Cardiac fibroblast (primary cell): ENCODE data around the gene CERS5.

ENCODE experiments used
- DNase-seq, 2 donors: peaks; one replicate each; pipeline versions ENCODE4 v3.0.0 to v3.0.0-alpha.2; 2010; ENCODE audit warnings: low read depth in 2 of 2
- H3K4me3 ChIP-seq, 2 donors: replicated peaks in 1 of 2; 1 replicate in 1 of 2; 2 replicates in 1 of 2; pipeline ENCODE4 v1.5.1; 2011; ENCODE audit warnings: low read depth in 2 of 2, low read length in 2 of 2, mild to moderate bottlenecking in 2 of 2, moderate library complexity in 1 of 2
- TF ChIP-seq, protein P1 (sequence below): IDR thresholded peaks from one replicate; pipeline ENCODE4 v1.5.1; 2011; ENCODE audit warnings: low read depth, mild to moderate bottlenecking, low read length, inconsistent platforms

Gene CERS5

DNA sequence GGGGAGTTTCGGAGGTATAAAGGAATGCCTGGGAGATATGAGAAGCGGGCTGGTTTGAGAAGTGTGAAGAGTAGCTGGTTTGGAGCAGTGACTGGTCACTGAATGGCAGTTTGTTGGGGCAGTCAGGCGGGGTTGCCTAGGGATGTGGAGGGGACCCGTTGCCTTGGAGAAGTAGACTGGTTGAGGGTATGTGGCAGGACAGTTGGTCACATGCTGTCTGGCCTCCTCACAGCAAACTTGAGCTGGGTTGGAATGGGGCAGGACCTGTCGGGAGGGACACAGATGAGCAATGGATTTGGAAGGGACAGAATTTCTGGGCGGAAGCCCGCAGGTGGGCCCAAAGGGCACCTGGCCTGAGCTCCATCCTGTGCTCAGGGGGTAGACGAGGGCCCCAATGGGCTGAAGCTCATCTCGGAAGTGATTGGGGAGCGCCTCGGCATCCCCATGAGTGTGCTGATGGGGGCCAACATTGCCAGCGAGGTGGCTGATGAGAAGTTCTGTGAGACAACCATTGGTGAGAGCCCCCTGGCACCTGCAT, 61.2 kb downstream of the CERS5 start:
- no peak overlapping the region for H3K4me3 ChIP-seq
- no peak for DNase-seq
- TF ChIP-seq, protein P1, sequence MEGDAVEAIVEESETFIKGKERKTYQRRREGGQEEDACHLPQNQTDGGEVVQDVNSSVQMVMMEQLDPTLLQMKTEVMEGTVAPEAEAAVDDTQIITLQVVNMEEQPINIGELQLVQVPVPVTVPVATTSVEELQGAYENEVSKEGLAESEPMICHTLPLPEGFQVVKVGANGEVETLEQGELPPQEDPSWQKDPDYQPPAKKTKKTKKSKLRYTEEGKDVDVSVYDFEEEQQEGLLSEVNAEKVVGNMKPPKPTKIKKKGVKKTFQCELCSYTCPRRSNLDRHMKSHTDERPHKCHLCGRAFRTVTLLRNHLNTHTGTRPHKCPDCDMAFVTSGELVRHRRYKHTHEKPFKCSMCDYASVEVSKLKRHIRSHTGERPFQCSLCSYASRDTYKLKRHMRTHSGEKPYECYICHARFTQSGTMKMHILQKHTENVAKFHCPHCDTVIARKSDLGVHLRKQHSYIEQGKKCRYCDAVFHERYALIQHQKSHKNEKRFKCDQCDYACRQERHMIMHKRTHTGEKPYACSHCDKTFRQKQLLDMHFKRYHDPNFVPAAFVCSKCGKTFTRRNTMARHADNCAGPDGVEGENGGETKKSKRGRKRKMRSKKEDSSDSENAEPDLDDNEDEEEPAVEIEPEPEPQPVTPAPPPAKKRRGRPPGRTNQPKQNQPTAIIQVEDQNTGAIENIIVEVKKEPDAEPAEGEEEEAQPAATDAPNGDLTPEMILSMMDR, result no peak

DNA sequence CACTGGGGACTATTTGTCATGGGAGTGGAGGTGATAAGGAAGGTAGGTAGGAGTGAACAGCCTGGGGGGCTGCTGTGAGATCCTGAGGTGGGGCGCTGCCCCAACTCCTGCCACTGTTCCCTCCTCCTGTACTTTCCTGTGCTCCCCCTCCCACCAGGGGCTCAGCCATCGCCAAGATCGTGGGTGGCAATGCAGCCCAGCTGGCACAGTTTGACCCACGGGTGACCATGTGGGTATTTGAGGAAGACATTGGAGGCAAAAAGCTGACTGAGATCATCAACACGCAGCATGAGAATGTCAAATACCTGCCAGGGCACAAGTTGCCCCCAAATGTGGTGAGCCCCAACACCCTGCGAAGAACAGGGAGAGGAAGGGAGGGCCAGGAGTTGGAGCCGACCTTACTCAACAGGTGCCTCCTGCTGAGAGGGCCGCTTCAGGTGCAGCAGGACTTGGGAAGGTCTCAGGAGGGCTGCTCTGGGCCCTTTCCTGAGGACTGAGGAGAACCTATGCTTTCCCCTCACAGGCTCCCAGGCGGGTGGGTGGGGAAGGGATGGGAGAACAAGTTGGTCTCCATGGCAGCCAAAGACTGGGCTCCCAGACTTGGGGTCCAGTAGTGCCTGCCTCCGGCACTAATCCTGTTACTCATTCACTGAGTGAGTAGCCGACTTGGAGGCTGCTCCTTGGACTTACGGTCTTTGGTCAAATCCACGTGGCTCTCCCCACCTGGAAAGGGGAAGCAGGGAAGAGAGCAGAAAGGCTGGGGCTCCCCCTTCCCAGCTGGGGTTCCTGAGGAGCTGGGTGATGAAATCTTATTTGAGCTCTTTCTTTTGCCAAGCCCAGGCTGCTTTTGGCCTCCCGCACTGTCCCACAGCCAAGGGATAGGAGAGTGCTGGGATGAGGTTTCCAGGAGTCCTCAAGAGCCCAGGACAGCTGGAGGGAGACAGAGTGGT, 62.5 kb downstream of the CERS5 start:
- TF ChIP-seq, protein P1, result no peak
- no peak overlapping the region for H3K4me3 ChIP-seq
- peak in 1 of 2 donors; percentile 12 for DNase-seq

DNA sequence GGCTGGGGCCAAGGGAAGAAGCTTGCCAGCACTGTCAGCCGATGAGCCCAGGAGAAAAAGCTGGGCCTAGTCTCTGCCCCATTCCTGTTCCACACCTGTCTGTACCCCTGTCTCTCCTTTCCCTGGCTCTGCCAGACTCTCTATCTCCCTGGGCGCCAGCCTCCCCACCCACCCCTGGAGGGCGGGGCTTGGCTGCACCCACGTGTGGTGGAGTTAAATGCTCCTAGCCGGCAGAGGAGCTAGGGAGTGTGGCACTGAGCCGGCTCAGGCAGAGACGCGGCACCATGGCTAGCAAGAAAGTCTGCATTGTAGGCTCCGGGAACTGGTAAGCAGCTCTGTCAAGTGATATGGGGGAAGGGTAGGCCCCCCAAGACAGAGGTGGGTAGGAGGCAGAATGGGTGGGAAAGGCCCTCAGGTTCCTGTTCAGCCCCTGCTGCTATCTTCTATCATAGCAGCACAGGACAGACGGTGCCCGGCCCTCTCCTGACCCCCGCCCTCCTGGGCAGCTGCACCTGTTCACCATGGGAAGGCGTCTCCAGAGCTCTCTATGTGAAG, 63.3 kb downstream of the CERS5 start, which contains the start of gene GPD1:
Gene GPD1 (plus strand): TSS at position 242 of the 555 bp plus-strand sequence. CDS start 43 bp downstream, at position 285.
- TF ChIP-seq, protein P1, result no peak
- H3K4me3 ChIP-seq, result no peak within 1 kb of the TSS
- DNase-seq, result peak; percentile 35 to 55

DNA sequence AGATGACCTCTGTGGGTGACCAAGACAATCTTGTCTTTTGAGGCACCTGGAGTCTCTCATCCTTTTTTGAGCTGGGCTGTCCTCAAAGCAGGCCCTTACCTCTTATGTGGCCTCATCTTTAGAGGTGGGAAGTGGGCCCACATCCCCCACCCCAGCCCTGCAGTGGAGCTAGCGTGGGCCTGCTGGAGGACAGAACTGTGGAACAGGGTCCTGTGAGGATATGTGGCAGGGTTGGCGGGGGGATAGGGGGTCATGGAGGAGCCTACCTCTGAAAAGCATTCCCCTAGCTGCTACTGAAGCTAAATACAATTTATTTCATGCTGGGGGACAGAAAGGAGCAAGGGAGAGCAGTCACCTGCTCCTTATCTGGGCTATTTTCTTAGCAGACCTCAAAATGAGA, 63.8 kb downstream of the CERS5 start:
- no peak for DNase-seq
- no peak overlapping the region for H3K4me3 ChIP-seq
- TF ChIP-seq, protein P1, result no peak

DNA sequence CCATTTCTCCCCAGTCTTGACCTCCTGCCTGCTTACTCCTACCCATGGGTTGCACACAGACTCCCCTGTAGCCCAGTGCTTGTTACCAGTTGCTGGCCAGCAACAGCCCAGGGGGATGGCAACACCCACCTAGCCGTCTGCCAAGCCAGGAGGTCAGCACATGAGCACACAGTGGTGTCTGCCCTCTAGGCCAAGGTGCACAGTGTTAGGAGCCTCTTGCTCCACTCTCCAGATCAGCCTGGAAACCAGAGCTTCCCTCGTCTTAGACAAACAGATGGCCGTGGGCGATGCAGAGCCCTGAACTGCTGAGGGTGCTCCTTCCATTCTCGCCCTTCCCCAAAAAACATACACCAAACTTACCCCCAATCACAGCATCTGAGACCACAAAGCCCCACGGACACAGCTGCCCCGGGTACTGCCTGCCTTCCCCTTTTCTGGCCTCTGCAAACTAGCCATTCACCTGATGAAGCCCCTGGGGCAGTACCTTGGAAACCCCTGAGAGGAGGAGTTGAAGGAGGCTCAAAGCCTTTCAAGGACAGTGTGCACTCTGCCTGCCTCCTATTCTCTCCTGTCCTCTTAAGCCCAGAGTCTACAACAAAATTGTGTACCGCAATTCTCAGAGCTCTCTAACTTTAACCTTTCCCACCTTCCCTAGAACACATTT, 64.4 kb downstream of the CERS5 start:
- TF ChIP-seq, protein P1, result no peak
- H3K4me3 ChIP-seq, result no peak overlapping the region
- DNase-seq, result no peak

DNA sequence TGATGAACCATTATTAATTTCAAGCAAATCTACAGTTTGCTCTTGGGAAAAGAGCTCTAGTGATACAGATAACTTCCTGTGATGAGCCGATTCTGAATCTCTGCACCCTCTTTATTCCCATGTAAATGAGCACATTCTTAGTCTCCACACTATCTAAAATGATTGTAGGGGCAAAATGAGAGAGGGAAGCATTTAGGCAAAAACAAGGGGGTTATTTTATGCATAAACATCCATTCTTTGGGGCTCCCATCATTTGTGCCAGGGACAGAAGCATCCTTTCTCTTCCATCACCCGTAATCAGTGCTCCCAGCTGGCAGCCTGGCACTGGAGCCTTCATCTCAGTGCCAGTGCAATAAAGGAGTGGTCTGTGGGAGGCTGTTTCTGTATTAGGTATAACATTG, 65.0 kb downstream of the CERS5 start:
- H3K4me3 ChIP-seq, result no peak overlapping the region
- TF ChIP-seq, protein P1, result no peak
- no peak for DNase-seq
